Measurements from ENCODE around the gene ASTN2.
"Not testable (repeated sequence)": the region's sequence is repeated elsewhere in the genome, so short reads cannot be mapped to it uniquely, and the experiment has no call there.

The ASTN2 gene

GRCh38 chr9:116465576-116466270 is 949.1 kb downstream of the ASTN2 start:
- no peak for DNase-seq

- DNase-seq: no peak
These were observed 949.8 kb downstream of the ASTN2 start for GRCh38 chr9:116464987-116465571.

GRCh38 chr9:116464423-116464822 is 950.4 kb downstream of the ASTN2 start:
- DNase-seq: no peak

GRCh38 chr9:116461632-116462031 is 953.2 kb downstream of the ASTN2 start:
- DNase-seq: no peak

GRCh38 chr9:116460026-116460425 is 954.8 kb downstream of the ASTN2 start:
- DNase-seq: no peak

GRCh38 chr9:116459576-116459975 is 955.3 kb downstream of the ASTN2 start:
- no peak for DNase-seq

- no peak for DNase-seq
These were observed 958.3 kb downstream of the ASTN2 start for GRCh38 chr9:116456490-116457088.

- DNase-seq: not testable (repeated sequence)
These were observed 960.3 kb downstream of the ASTN2 start for GRCh38 chr9:116454539-116454938.

GRCh38 chr9:116453785-116454184 is 961.1 kb downstream of the ASTN2 start:
- no peak for DNase-seq

- no peak for DNase-seq
These were observed 962.2 kb downstream of the ASTN2 start for GRCh38 chr9:116452634-116453033.

- DNase-seq: no peak
These were observed 962.6 kb downstream of the ASTN2 start for GRCh38 chr9:116452227-116452626.

- no peak for DNase-seq
These were observed 963.2 kb downstream of the ASTN2 start for GRCh38 chr9:116451500-116452115.

GRCh38 chr9:116450378-116451139 is 964.3 kb downstream of the ASTN2 start:
- no peak for DNase-seq

- no peak for DNase-seq
These were observed 964.9 kb downstream of the ASTN2 start for GRCh38 chr9:116449949-116450348.

- no peak for DNase-seq
These were observed 966.4 kb downstream of the ASTN2 start for GRCh38 chr9:116448431-116448830.

GRCh38 chr9:116447934-116448333 is 966.9 kb downstream of the ASTN2 start:
- no peak for DNase-seq

- no peak for DNase-seq
These were observed 972.3 kb downstream of the ASTN2 start for GRCh38 chr9:116442528-116442927.

- no peak for DNase-seq
These were observed 977.2 kb downstream of the ASTN2 start for GRCh38 chr9:116437411-116438370.

GRCh38 chr9:116436121-116436520 is 978.7 kb downstream of the ASTN2 start:
- no peak for DNase-seq

GRCh38 chr9:116435706-116436105 is 979.2 kb downstream of the ASTN2 start:
- DNase-seq: no peak

- no peak for DNase-seq
These were observed 980.5 kb downstream of the ASTN2 start for GRCh38 chr9:116434314-116434713.

- no peak for DNase-seq
These were observed 982.8 kb downstream of the ASTN2 start for GRCh38 chr9:116432051-116432450.

Measured in NCI-H2029 treated with DMSO at 0.1 percent for 48 hours (cell line).